ENCODE results near the gene HS2ST1. TPM values are rescaled to one million over a fixed set of nuclear protein-coding genes. Genes with fewer than 3 reads are reported as not detected.

HS2ST1 gene
- total RNA-seq, 1 experiment from 2014 or later = 18.7 TPM

DNA sequence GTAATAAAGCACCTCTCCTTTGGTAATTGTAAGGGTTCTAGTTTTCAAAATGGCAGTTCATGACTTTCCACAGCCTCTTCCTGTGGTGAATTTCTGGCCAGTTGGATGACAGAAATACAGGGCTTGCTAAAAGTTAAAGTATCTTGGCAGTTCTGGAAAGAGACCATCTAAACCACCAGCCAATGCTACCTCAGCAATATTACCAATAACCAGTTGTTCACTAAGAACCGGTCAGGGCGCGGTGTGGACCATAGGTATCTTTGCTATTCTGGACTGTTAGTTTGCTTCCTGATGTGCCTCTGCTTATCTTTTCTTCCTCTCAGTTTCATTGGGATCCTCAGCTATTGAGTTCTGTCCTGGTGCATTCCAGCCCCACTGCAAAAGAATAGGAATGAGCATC is 124.7 kb downstream of the HS2ST1 start:
- Histone ChIP-seq H3K4me1 (ENCODE audit: low read length) (0 out of 2 replicates have a peak, but pooled peaks cover under 1% of the 10 kb centered on the region), H2AFZ (ENCODE audit: low read length) (no peak overlapping the region), H3K36me3 (ENCODE audit: insufficient read depth, low read length) (no peaks in the 10 kb centered on the region), H3K27ac (ENCODE audit: low read length) (no peak overlapping the region), H3K9ac (ENCODE audit: low read length) (no peak overlapping the region), H3K4me3 (ENCODE audit: low read length) (no peak overlapping the region), H3K9me2 (replicated peaks; ENCODE audit: insufficient read depth, low read length) (no peaks in the 10 kb centered on the region), H3K27me3 (ENCODE audit: low read length) (no peaks in the 10 kb centered on the region), H3K79me2 (ENCODE audit: low read length) (peaks cover 26% of the 10 kb centered on the region), H3K4me2 (ENCODE audit: low read depth, low read length, poor library complexity, severe bottlenecking) (no peak overlapping the region), H4K20me1 (ENCODE audit: insufficient read depth, low read depth, low read length) (peaks cover 3% of the 10 kb centered on the region; the same call in 1 of the 2 replicates), H3K9me3 (ENCODE audit: low read length) (no peaks in the 10 kb centered on the region)
- DNase-seq = no peak

DNA sequence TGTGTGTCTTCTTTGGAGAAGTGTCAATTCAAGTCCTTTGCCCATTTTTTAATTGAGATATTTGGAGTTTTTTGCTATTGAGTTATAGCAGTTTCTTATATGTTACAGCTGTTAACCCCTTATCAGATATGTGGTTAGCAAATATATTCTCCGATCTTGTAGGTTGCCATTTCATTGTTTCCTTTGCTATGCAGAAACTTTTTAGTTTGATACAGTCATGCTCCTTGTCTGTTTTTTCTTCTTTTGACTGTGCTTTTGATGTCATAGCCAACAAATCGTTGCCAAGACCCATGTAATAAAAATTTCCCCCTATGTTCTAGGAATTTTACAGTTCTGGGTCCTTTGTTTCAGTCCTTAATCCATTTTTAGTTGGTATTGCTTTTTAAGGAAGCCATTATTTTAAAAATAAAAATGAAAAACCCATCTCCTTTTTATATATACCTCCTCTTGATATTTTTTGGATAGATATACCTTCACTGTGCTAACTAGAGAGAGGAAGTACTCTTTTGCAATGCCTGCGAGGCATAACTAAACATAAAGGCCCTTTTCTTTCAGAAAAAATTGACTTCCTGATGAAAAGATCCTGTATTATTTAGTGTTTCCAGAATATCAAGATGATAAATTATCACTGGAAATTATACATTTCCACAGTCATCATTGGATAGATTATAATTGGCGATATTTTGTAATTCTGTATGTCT is 127.8 kb downstream of the HS2ST1 start:
- Histone ChIP-seq H3K9ac (ENCODE audit: low read length) (no peak overlapping the region), H2AFZ (ENCODE audit: low read length) (no peak overlapping the region), H3K4me2 (ENCODE audit: low read depth, low read length, poor library complexity, severe bottlenecking) (no peak overlapping the region), H3K79me2 (ENCODE audit: low read length) (peaks cover 20% of the 10 kb centered on the region), H3K4me1 (ENCODE audit: low read length) (peaks cover 6% of the 10 kb centered on the region; the same call in 1 of the 2 replicates), H3K36me3 (ENCODE audit: insufficient read depth, low read length) (no peaks in the 10 kb centered on the region), H3K4me3 (ENCODE audit: low read length) (no peak overlapping the region), H3K27ac (ENCODE audit: low read length) (no peak overlapping the region), H3K27me3 (ENCODE audit: low read length) (no peaks in the 10 kb centered on the region), H4K20me1 (ENCODE audit: insufficient read depth, low read depth, low read length) (peaks cover 3% of the 10 kb centered on the region; the same call in 1 of the 2 replicates), H3K9me2 (replicated peaks; ENCODE audit: insufficient read depth, low read length) (no peaks in the 10 kb centered on the region), H3K9me3 (ENCODE audit: low read length) (no peaks in the 10 kb centered on the region)
- DNase-seq = no peak

DNA sequence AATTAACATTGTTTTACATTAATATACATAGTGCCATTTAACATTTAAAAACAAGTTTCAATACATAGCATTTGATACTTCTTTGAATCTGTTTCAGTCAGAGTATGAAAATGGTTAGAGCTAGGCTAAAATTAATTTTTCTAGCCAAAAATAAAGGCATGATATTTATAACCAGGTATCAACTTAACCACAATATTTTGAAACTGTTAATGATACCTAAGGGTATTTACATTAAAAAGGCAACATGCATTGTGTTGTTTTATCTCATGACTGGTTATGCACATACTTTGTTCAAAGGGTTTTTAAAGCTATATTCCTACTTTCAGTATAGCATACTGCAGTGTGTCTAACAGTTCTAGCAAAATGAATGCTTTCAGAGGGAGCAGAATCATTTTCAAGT is 130.0 kb downstream of the HS2ST1 start:
- Histone ChIP-seq H3K4me3 (ENCODE audit: low read length) (no peak overlapping the region), H3K79me2 (ENCODE audit: low read length) (peaks cover 35% of the 10 kb centered on the region), H3K9me3 (ENCODE audit: low read length) (no peaks in the 10 kb centered on the region), H3K27me3 (ENCODE audit: low read length) (no peaks in the 10 kb centered on the region), H3K36me3 (ENCODE audit: insufficient read depth, low read length) (no peaks in the 10 kb centered on the region), H3K4me1 (ENCODE audit: low read length) (peaks cover 6% of the 10 kb centered on the region; the same call in 1 of the 2 replicates), H3K27ac (ENCODE audit: low read length) (no peak overlapping the region), H2AFZ (ENCODE audit: low read length) (no peak overlapping the region), H3K9ac (ENCODE audit: low read length) (no peak overlapping the region), H3K4me2 (ENCODE audit: low read depth, low read length, poor library complexity, severe bottlenecking) (no peak overlapping the region), H4K20me1 (ENCODE audit: insufficient read depth, low read depth, low read length) (peaks cover 3% of the 10 kb centered on the region; the same call in 1 of the 2 replicates), H3K9me2 (replicated peaks; ENCODE audit: insufficient read depth, low read length) (no peaks in the 10 kb centered on the region)
- DNase-seq = no peak

DNA sequence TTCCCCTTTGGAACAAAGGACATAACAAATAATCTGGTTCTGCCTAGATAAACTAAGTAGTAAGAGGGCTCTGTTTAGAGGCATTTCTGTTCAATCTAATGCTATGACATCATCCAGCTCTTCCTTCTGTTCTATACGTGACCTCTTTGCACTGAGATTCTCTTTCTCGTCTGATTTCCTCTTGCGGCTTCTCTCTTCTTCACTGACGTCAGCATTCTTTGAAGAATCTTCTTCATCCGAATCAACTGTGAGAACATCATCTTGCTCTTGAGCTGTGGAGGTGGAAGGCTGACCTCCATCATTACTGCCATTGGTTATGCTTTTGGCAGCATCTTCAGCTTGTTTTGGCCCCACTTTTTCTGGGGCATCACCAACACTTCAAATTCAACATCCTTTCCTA is 130.4 kb downstream of the HS2ST1 start:
- H3K36me3 ChIP-seq (ENCODE audit: insufficient read depth, low read length) = no peaks in the 10 kb centered on the region
- no peak overlapping the region for H3K4me3 ChIP-seq (ENCODE audit: low read length)
- H3K9me3 ChIP-seq (ENCODE audit: low read length) = no peaks in the 10 kb centered on the region
- H4K20me1 ChIP-seq (ENCODE audit: insufficient read depth, low read depth, low read length) = peaks cover 1% of the 10 kb centered on the region; the same call in 1 of the 2 replicates
- H3K27ac ChIP-seq (ENCODE audit: low read length) = no peak overlapping the region
- no peak for DNase-seq
- no peak overlapping the region for H3K4me2 ChIP-seq (ENCODE audit: low read depth, low read length, poor library complexity, severe bottlenecking)
- no peaks in the 10 kb centered on the region for H3K27me3 ChIP-seq (ENCODE audit: low read length)
- H3K4me1 ChIP-seq (ENCODE audit: low read length) = peaks cover 6% of the 10 kb centered on the region; the same call in 1 of the 2 replicates
- no peak overlapping the region for H2AFZ ChIP-seq (ENCODE audit: low read length)
- H3K9me2 ChIP-seq (replicated peaks; ENCODE audit: insufficient read depth, low read length) = no peaks in the 10 kb centered on the region
- H3K79me2 ChIP-seq (ENCODE audit: low read length) = peaks cover 39% of the 10 kb centered on the region
- H3K9ac ChIP-seq (ENCODE audit: low read length) = no peak overlapping the region

DNA sequence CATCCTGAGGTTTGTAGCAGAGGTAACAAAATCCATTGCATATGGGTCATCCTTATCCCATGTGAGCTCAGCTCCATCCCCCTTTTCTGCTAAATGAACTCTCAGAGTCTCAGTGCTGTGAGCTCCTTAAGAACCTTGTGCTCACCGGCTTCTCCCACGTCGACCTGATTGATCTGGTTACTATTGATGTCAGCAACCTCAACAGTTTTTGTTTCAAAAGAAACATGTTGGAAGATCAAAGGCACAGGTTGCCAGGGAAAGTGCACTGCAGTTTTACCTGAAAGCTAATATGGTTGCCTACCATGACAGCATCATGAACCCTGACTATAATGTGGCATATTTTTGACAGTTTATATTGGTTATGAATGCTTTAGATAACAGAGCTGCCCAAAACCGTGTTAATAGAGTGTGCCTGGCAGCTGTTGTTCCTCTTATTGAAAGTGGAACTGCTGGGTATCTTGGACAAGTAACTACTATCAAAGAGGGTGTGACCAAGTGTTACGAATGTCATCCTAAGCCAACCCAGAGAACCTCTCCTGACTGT is 131.4 kb downstream of the HS2ST1 start:
- Histone ChIP-seq H3K4me2 (ENCODE audit: low read depth, low read length, poor library complexity, severe bottlenecking) (no peak overlapping the region), H3K9me3 (ENCODE audit: low read length) (no peaks in the 10 kb centered on the region), H3K4me1 (ENCODE audit: low read length) (peaks cover 12% of the 10 kb centered on the region), H3K27ac (ENCODE audit: low read length) (no peak overlapping the region), H3K36me3 (ENCODE audit: insufficient read depth, low read length) (no peaks in the 10 kb centered on the region), H3K9ac (ENCODE audit: low read length) (no peak overlapping the region), H3K9me2 (replicated peaks; ENCODE audit: insufficient read depth, low read length) (no peaks in the 10 kb centered on the region), H2AFZ (ENCODE audit: low read length) (no peak overlapping the region), H3K4me3 (ENCODE audit: low read length) (no peak overlapping the region), H4K20me1 (ENCODE audit: insufficient read depth, low read depth, low read length) (no peaks in the 10 kb centered on the region), H3K79me2 (ENCODE audit: low read length) (peaks cover 47% of the 10 kb centered on the region), H3K27me3 (ENCODE audit: low read length) (no peaks in the 10 kb centered on the region)
- no peak for DNase-seq

DNA sequence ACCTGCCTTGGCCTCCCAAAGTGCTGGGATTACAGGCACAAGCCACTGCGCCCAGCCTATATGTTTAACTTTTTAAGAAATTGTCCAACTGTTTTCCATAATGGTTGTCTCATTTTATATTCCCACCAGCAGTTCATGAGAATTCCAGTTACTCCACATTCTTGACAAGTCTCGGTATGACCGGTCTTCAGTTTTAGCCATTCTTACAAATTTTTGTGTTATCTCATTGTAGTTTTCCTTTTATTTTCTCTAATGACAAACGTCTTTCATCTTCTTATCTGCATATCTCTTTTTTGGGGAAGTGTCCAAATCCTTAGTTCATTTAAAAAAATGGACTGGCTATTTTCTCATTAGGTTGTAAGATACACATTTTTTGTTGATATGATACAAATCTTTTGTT is 132.5 kb downstream of the HS2ST1 start:
- Histone ChIP-seq H4K20me1 (ENCODE audit: insufficient read depth, low read depth, low read length) (no peaks in the 10 kb centered on the region), H2AFZ (ENCODE audit: low read length) (no peak overlapping the region), H3K79me2 (ENCODE audit: low read length) (peaks cover 48% of the 10 kb centered on the region), H3K4me3 (ENCODE audit: low read length) (no peak overlapping the region), H3K27ac (ENCODE audit: low read length) (no peak overlapping the region), H3K9ac (ENCODE audit: low read length) (no peak overlapping the region), H3K9me3 (ENCODE audit: low read length) (no peaks in the 10 kb centered on the region), H3K36me3 (ENCODE audit: insufficient read depth, low read length) (no peaks in the 10 kb centered on the region), H3K4me1 (ENCODE audit: low read length) (peaks cover 23% of the 10 kb centered on the region), H3K27me3 (ENCODE audit: low read length) (no peaks in the 10 kb centered on the region), H3K9me2 (replicated peaks; ENCODE audit: insufficient read depth, low read length) (no peaks in the 10 kb centered on the region), H3K4me2 (ENCODE audit: low read depth, low read length, poor library complexity, severe bottlenecking) (no peak overlapping the region)
- DNase-seq = no peak

DNA sequence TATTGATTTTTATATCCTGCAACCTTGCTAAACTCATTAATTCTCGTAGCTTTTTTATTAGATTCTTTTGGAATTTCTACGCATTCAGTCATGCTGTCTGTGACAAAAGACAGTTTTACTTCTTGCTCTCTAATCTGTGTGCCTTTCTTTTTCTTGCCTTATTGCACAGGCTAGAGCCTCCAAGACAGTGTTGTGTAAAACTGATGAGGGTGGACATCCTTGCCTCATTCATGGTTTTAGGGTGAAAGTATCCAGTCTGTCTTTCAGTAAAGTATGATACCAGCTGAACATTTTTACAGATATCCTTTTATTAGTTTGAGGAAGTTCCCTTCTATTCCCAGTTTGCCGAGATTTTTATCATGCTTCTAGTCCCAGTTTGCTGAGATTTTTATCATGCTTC is 133.8 kb downstream of the HS2ST1 start:
- Histone ChIP-seq H3K4me2 (ENCODE audit: low read depth, low read length, poor library complexity, severe bottlenecking) (no peak overlapping the region), H3K9ac (ENCODE audit: low read length) (no peak overlapping the region), H3K9me2 (replicated peaks; ENCODE audit: insufficient read depth, low read length) (no peaks in the 10 kb centered on the region), H3K27ac (ENCODE audit: low read length) (no peak overlapping the region), H3K4me3 (ENCODE audit: low read length) (no peak overlapping the region), H3K27me3 (ENCODE audit: low read length) (no peaks in the 10 kb centered on the region), H3K4me1 (ENCODE audit: low read length) (peaks cover 36% of the 10 kb centered on the region), H2AFZ (ENCODE audit: low read length) (no peak overlapping the region), H3K9me3 (ENCODE audit: low read length) (no peaks in the 10 kb centered on the region), H3K36me3 (ENCODE audit: insufficient read depth, low read length) (no peaks in the 10 kb centered on the region), H4K20me1 (ENCODE audit: insufficient read depth, low read depth, low read length) (no peaks in the 10 kb centered on the region), H3K79me2 (ENCODE audit: low read length) (peaks cover 46% of the 10 kb centered on the region)
- DNase-seq = no peak

DNA sequence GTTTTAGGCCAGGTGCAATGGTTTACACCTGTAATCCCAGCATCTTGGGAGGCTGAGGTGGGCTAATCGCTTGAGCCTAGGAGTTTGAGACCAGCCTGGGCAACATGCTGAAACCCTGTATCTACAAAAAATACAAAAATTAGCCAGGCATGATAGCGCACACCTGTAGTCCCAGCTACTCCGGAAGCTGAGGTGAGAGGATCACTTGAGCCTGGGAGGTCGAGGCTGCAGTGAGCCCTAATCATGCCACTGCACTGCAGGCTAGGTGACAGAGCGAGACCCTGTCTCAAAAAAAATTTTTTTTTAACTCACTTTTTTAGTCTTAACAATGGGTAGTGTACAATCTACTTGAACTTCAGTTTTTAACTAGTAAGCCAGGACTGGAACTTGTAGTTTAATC is 137.5 kb downstream of the HS2ST1 start:
- no peak overlapping the region for H2AFZ ChIP-seq (ENCODE audit: low read length)
- no peak for DNase-seq
- no peaks in the 10 kb centered on the region for H3K9me2 ChIP-seq (replicated peaks; ENCODE audit: insufficient read depth, low read length)
- H3K9ac ChIP-seq (ENCODE audit: low read length) = 0 out of 2 replicates have a peak overlapping the region, but pooled peaks have one; percentile 11
- no peaks in the 10 kb centered on the region for H3K27me3 ChIP-seq (ENCODE audit: low read length)
- peak overlapping the region; percentile 17; the same call in 1 of the 2 replicates for H3K4me3 ChIP-seq (ENCODE audit: low read length)
- peak overlapping the region; percentile 57 for H3K4me2 ChIP-seq (ENCODE audit: low read depth, low read length, poor library complexity, severe bottlenecking)
- peaks cover 38% of the 10 kb centered on the region for H3K4me1 ChIP-seq (ENCODE audit: low read length)
- H3K79me2 ChIP-seq (ENCODE audit: low read length) = peaks cover 61% of the 10 kb centered on the region
- no peaks in the 10 kb centered on the region for H3K36me3 ChIP-seq (ENCODE audit: insufficient read depth, low read length)
- no peaks in the 10 kb centered on the region for H4K20me1 ChIP-seq (ENCODE audit: insufficient read depth, low read depth, low read length)
- peak overlapping the region; percentile 76 for H3K27ac ChIP-seq (ENCODE audit: low read length)
- no peaks in the 10 kb centered on the region for H3K9me3 ChIP-seq (ENCODE audit: low read length)

Data from Karpas-422 (cell line).